ENCODE measurements around the gene SHB.

GRCh38 chr9:37984278-37984671 is 84.8 kb downstream of the SHB start:
- TF ChIP-seq CTCF (conservative IDR thresholded peaks at IDR 0.05; ENCODE audit: low read length) (no peak), EZH2phosphoT487 (IDR thresholded peaks at IDR 0.05; ENCODE audit: borderline replicate concordance, low read depth, low read length) (no peak)
